HG02884 (cell line): ENCODE measurements around the gene GINS2.

Source experiments
- ATAC-seq: cut with Tn5 transposase; IDR thresholded peaks from one replicate; pipeline ENCODE4 v1.9.1; 2021; ENCODE audit warnings: mild to moderate bottlenecking, moderate library complexity; ENCODE audit not compliant: unreplicated experiment

The GINS2 gene

GRCh38 chr16:85716680-85717038 is 27.9 kb upstream of the GINS2 start:
- ATAC-seq = no peak

GRCh38 chr16:85716022-85716679 is 27.4 kb upstream of the GINS2 start:
- no peak for ATAC-seq

- no peak for ATAC-seq
Measured at GRCh38 chr16:85715169-85716021, 26.6 kb upstream of the GINS2 start.

GRCh38 chr16:85712801-85713200 is 24.0 kb upstream of the GINS2 start:
- ATAC-seq = no peak

GRCh38 chr16:85711982-85712587 is 23.3 kb upstream of the GINS2 start:
- no peak for ATAC-seq

GRCh38 chr16:85710732-85711131 is 22.0 kb upstream of the GINS2 start:
- ATAC-seq = no peak

- ATAC-seq = no peak
Measured at GRCh38 chr16:85709766-85710585, 21.2 kb upstream of the GINS2 start.

- ATAC-seq = no peak
Measured at GRCh38 chr16:85708338-85708737, 19.6 kb upstream of the GINS2 start.

GRCh38 chr16:85707528-85708095 is 18.9 kb upstream of the GINS2 start:
- ATAC-seq = no peak

GRCh38 chr16:85706449-85707034 is 17.8 kb upstream of the GINS2 start:
- no peak for ATAC-seq

- ATAC-seq = no peak
Measured at GRCh38 chr16:85704900-85705846, 16.4 kb upstream of the GINS2 start.

- no peak for ATAC-seq
Measured at GRCh38 chr16:85704011-85704410, 15.3 kb upstream of the GINS2 start.

GRCh38 chr16:85699628-85700027 is 10.9 kb upstream of the GINS2 start:
- no peak for ATAC-seq

GRCh38 chr16:85698935-85699558 is 10.3 kb upstream of the GINS2 start:
- ATAC-seq = no peak

- no peak for ATAC-seq
Measured at GRCh38 chr16:85698459-85698891, 9.7 kb upstream of the GINS2 start.

- no peak for ATAC-seq
Measured at GRCh38 chr16:85697431-85697830, 8.7 kb upstream of the GINS2 start.

- ATAC-seq = no peak
Measured at GRCh38 chr16:85696781-85697180, 8.0 kb upstream of the GINS2 start.

GRCh38 chr16:85695196-85696128 is 6.7 kb upstream of the GINS2 start:
- ATAC-seq = no peak
